ENCODE measurements around the gene KCNK6. TPM values are rescaled to one million over a fixed set of nuclear protein-coding genes. Genes with fewer than 3 reads are reported as not detected.
A peak's percentile ranks its signal among the peaks of the same experiment; 100 is the strongest.

KCNK6 gene
- total and polyA plus RNA-seq, 2 donors from 2014 or later = 2.2 to 7.2 TPM

DNA sequence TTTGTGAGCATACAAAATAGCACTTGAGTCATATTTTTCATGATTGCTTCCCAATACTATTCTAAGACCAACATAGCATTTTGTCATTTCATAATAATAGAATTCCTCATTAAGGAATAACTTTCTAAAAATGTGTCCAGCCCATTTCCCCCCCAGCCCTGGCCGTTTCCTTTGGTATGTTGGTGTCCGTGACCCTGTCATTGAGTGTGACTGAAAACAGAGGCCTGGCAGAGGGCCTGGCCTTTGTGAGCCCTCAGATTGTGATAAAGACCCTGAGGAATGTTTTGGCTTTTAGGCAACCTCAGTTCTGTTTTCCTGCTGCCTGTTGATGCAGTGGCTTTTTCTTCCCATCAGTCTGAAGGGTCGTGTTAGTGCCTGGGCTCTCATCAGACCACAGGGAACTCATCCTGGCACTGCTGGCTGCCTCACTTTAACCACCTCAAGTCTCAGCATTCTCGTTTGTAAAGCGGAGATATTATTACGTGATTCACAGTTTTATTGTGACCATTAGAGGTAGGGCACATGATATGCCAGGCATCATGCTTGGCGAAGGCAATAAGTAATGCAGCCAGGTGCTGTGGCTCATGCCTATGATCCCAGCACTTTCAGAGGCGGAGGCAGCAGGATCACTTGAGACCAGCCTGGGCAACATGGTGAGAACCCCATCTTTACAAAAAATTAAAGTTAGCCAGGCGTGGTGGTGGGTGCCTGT is 41.5 kb upstream of the KCNK6 start:
- intact Hi-C loops (cut with DNase I) = no loop called here
- DNase-seq = peak in 2 of 5 donors; percentile 59 to 93

DNA sequence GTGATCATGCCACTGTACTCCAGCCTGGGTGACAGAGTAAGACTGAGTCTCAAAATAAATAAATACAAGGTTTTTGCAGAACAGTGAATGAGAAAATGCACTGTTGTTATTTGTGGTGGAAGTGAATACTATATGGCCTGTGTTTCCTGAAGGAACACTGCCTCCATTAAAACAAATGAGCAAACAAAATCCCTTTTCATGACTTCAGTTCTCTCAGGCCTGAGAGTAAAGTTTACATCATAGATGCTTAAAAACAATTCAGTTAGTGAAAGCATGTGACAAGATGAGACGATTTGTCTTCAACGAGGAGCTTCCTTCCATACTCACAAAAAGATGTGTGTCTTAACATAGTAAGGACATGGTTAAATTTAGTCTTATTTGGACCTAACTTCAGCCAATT is 40.9 kb upstream of the KCNK6 start:
- H3K27ac ChIP-seq (ENCODE audit: low read depth in 2 of 2, low read length in 2 of 2) = peak overlapping the region; percentile 61 to 65
- H3K9ac ChIP-seq (ENCODE audit: low read length in 3 of 3) = no peak overlapping the region
- intact Hi-C loops (cut with DNase I) = no loop called here
- H3K9me3 ChIP-seq (ENCODE audit: control insufficient read depth in 2 of 3, insufficient read depth in 1 of 3, low read length in 3 of 3) = no peaks in the 10 kb centered on the region
- H3K4me1 ChIP-seq (ENCODE audit: control insufficient read depth in 2 of 3, insufficient read depth in 2 of 3, low read depth in 1 of 3, low read length in 3 of 3) = peaks cover 0 to 42% (median 38%) of the 10 kb centered on the region in 3 donors
- no peaks in the 10 kb centered on the region for H3K27me3 ChIP-seq (ENCODE audit: control insufficient read depth, insufficient read depth, low read length)
- no peak for DNase-seq
- no peak overlapping the region for H3K4me3 ChIP-seq (ENCODE audit: low read length in 3 of 3)
- TF ChIP-seq, protein P1, sequence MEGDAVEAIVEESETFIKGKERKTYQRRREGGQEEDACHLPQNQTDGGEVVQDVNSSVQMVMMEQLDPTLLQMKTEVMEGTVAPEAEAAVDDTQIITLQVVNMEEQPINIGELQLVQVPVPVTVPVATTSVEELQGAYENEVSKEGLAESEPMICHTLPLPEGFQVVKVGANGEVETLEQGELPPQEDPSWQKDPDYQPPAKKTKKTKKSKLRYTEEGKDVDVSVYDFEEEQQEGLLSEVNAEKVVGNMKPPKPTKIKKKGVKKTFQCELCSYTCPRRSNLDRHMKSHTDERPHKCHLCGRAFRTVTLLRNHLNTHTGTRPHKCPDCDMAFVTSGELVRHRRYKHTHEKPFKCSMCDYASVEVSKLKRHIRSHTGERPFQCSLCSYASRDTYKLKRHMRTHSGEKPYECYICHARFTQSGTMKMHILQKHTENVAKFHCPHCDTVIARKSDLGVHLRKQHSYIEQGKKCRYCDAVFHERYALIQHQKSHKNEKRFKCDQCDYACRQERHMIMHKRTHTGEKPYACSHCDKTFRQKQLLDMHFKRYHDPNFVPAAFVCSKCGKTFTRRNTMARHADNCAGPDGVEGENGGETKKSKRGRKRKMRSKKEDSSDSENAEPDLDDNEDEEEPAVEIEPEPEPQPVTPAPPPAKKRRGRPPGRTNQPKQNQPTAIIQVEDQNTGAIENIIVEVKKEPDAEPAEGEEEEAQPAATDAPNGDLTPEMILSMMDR (IDR thresholded peaks at IDR 0.05; ENCODE audit: borderline replicate concordance, extremely low read depth, insufficient read depth) = no peak
- no peak for FAIRE-seq
- peaks cover 0 to 3% (median 0%) of the 10 kb centered on the region in 3 donors for H3K36me3 ChIP-seq (ENCODE audit: control insufficient read depth in 2 of 3, insufficient read depth in 3 of 3, low read length in 3 of 3)

More for the DNA sequence above, 41.5 kb upstream of the KCNK6 start:
- H3K4me1 ChIP-seq (ENCODE audit: control insufficient read depth in 2 of 3, insufficient read depth in 2 of 3, low read depth in 1 of 3, low read length in 3 of 3) = peaks cover 0 to 44% (median 43%) of the 10 kb centered on the region in 3 donors
- no peak overlapping the region for H3K4me3 ChIP-seq (ENCODE audit: low read length in 3 of 3)
- peak overlapping the region in 1 of 3 donors; percentile 42 for H3K9ac ChIP-seq (ENCODE audit: low read length in 3 of 3)
- H3K9me3 ChIP-seq (ENCODE audit: control insufficient read depth in 2 of 3, insufficient read depth in 1 of 3, low read length in 3 of 3) = no peaks in the 10 kb centered on the region
- H3K27ac ChIP-seq (ENCODE audit: low read depth in 2 of 2, low read length in 2 of 2) = peak overlapping the region; percentile 61 to 65
- peaks cover 0 to 3% (median 0%) of the 10 kb centered on the region in 3 donors for H3K36me3 ChIP-seq (ENCODE audit: control insufficient read depth in 2 of 3, insufficient read depth in 3 of 3, low read length in 3 of 3)
- H3K27me3 ChIP-seq (ENCODE audit: control insufficient read depth, insufficient read depth, low read length) = no peaks in the 10 kb centered on the region
- TF ChIP-seq, protein P1 (IDR thresholded peaks at IDR 0.05; ENCODE audit: borderline replicate concordance, extremely low read depth, insufficient read depth) = no peak
- FAIRE-seq = no peak

DNA sequence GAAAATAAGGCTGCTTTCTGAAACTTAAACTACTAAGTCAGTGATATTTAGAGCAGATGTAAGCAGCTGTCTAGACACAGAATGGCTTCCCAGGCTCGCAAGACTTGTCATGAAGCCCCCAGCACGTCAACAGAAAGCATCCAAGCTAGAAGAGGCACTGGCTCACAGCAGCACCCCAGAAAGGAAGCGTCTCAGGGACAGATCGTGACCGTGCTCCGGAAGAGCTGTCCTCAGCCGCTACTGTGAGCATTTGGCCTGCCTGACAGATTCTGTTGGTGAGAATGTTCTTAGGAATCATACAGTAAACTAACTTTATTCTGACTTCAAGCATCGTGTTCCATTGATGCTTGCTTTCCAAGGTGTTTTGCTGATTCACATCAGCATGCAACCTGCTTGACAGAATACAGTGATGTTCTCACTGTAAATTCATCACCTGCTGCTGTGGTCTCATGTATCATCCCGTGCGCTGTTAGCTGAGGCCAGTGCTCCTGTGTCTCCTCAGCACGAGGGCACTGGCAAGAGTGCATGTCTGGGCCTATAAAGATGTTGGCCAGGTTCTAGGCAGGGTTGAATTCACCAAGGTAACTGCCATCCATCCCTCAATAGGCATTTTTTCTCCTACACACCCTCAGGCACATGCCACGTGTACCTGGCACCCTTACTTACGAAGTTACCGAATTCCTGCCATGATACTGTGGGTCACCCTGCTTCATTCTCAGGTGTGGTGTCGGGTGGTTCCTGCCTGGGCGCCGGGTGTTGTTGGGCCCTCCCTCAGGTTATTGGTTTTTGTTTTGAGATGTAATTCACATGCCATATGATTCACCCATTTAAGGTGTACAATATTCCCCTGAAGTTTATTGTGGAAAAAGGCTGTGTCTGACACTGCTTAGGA is 39.4 kb upstream of the KCNK6 start:
- Histone ChIP-seq H3K4me1 (ENCODE audit: control insufficient read depth in 2 of 3, insufficient read depth in 2 of 3, low read depth in 1 of 3, low read length in 3 of 3) (peaks cover 0 to 34% (median 27%) of the 10 kb centered on the region in 3 donors), H3K9ac (ENCODE audit: low read length in 3 of 3) (peak overlapping the region in 1 of 3 donors; percentile 35), H3K4me3 (ENCODE audit: low read length in 3 of 3) (no peak overlapping the region), H3K27me3 (ENCODE audit: control insufficient read depth, insufficient read depth, low read length) (no peaks in the 10 kb centered on the region), H3K27ac (ENCODE audit: low read depth in 2 of 2, low read length in 2 of 2) (peak overlapping the region; percentile 56 to 60), H3K9me3 (ENCODE audit: control insufficient read depth in 2 of 3, insufficient read depth in 1 of 3, low read length in 3 of 3) (no peaks in the 10 kb centered on the region), H3K36me3 (ENCODE audit: control insufficient read depth in 2 of 3, insufficient read depth in 3 of 3, low read length in 3 of 3) (peaks cover 0 to 11% (median 3%) of the 10 kb centered on the region in 3 donors)
- TF ChIP-seq, protein P1 (IDR thresholded peaks at IDR 0.05; ENCODE audit: borderline replicate concordance, extremely low read depth, insufficient read depth) = no peak
- intact Hi-C loops (cut with DNase I) = no loop called here
- FAIRE-seq = no peak
- no peak for DNase-seq

Measured in kidney (tissue), 14 donors.